Transverse colon (tissue), 4 donors: Measurements from ENCODE around the gene ZSWIM4. TPM values are rescaled to one million over a fixed set of nuclear protein-coding genes. Genes with fewer than 3 reads are reported as not detected.

ENCODE experiments used
- DNase-seq: peaks from one replicate; pipeline ENCODE4 v3.0.0-alpha.2; 2019
- H3K27ac ChIP-seq, 4 donors: fragments of 200-600 bp; sonication (generic); 2 replicates each; pipeline ENCODE4 v1.5.1; 2016 to 2018; ENCODE audit warnings: inconsistent platforms in 4 of 4
- H3K27me3 ChIP-seq: fragments of 200-600 bp; sonication (generic); 2 replicates; pipeline ENCODE4 v1.5.1; 2017; ENCODE audit warnings: inconsistent platforms
- H3K36me3 ChIP-seq, 4 donors: fragments of 200-600 bp; sonication (generic); 2 replicates each; pipeline ENCODE4 v1.5.1; 2017 to 2019; ENCODE audit warnings: inconsistent platforms in 4 of 4
- H3K4me1 ChIP-seq, 4 donors: fragments of 200-600 bp; sonication (generic); 2 replicates each; pipeline ENCODE4 v1.5.1; 2017 to 2020; ENCODE audit warnings: inconsistent platforms in 4 of 4
- H3K4me3 ChIP-seq, 4 donors: fragments of 200-600 bp; sonication (generic); 1 replicate in 1 of 4; 2 replicates in 3 of 4; pipeline versions ENCODE4 v1.5.1 to v1.6.1; 2017 to 2019; ENCODE audit warnings: inconsistent platforms in 4 of 4
- H3K9me3 ChIP-seq, 2 donors: fragments of 200-600 bp; sonication (generic); 2 replicates each; pipeline ENCODE4 v1.5.1; 2017 to 2019; ENCODE audit warnings: inconsistent platforms in 2 of 2
- CTCF ChIP-seq, 5 experiments: fragments of 200-600 bp in 3 of 5; fragments of 450-650 bp in 2 of 5; sonication (generic) in 3 of 5; IDR thresholded peaks; 1 replicate in 2 of 5; 2 replicates in 3 of 5; pipeline ENCODE4 v1.5.1; 2016 to 2017; ENCODE audit warnings: antibody characterized with exemption in 5 of 5, inconsistent platforms in 3 of 5, mild to moderate bottlenecking in 2 of 5, moderate library complexity in 1 of 5
- EP300 ChIP-seq: sonication (generic); formaldehyde crosslinking; IDR thresholded peaks from one replicate; pipeline ENCODE4 v1.6.1; 2017; ENCODE audit warnings: antibody characterized with exemption, low read depth
- POLR2A ChIP-seq: fragments of 450-650 bp; IDR thresholded peaks from one replicate; pipeline ENCODE4 v1.6.1; 2016; ENCODE audit warnings: antibody characterized with exemption, mild to moderate bottlenecking, moderate library complexity
- POLR2AphosphoS5 ChIP-seq, 3 donors: sonication (generic); formaldehyde crosslinking; IDR thresholded peaks; one replicate each; pipeline ENCODE4 v1.6.1; 2016; ENCODE audit warnings: antibody characterized with exemption in 3 of 3
- WGBS, 2 donors: methylation state at CpG; one replicate each; pipeline ENCODE4 v1.1.5; 2018; ENCODE audit warnings: low coverage in 1 of 2; 5-methylcytosine and 5-hydroxymethylcytosine counted together
- in situ Hi-C, 4 donors: fragments of 200-750 bp; cut with MboI; loops; one replicate each; pipeline versions ENCODE4 v1.15.0 to v1.15.1; 2017; ENCODE audit warnings: low sequenced_read_pairs in 3 of 4, low pct_ligation_motif_present in 1 of 4, low pct_unique_long_range_greater_than_20kb in 1 of 4
- intact Hi-C: fragments of 100-400 bp; cut with DNase I; formaldehyde crosslinking; loops from one replicate; pipeline ENCODE4 v1.15.1; 2023; ENCODE audit warnings: low total_unique reads
- total RNA-seq, 4 donors: library from RNA; depleted of rRNA; stranded (reverse); fragments of >200 nt; gene quantifications; one replicate each; pipeline ENCODE4 v1.1.0, GENCODE V29; 2016

ZSWIM4 gene
- total RNA-seq, 4 donors from 2014 or later, result 2.3 to 5.1 (median 2.9) TPM

DNA sequence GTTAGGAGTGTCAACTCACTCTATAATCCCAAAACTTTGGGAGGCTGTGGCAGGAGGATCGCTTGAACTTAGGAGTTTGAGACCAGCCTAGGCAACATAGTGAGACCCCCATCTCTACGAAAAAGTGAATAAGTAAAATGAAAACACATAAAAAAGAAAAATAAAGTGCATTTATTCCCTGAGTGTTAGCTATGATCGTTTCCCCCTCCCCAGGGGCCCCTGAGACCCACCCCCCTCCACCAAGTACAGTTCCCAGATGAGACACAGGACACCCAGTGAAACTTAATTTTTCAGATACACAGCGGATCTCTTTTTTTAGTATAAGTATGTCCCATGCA lies 53.1 kb downstream of the ZSWIM4 start:
- intact Hi-C loops (loop anchor here (5.0 kb wide), 1 partner anchor 56 kb away; no protein-coding TSS in a partner anchor), in situ Hi-C loops (no loop called here)
- H3K36me3 ChIP-seq, result no peaks in the 10 kb centered on the region
- no peak overlapping the region for H3K4me3 ChIP-seq
- TF ChIP-seq CTCF (IDR thresholded peaks at IDR 0.05), result no peak
- TF ChIP-seq POLR2AphosphoS5 (IDR thresholded peaks at IDR 0.05), result no peak
- no peak for TF ChIP-seq POLR2A
- no peak for TF ChIP-seq EP300
- peaks cover 45 to 70% (median 54%) of the 10 kb centered on the region in 4 donors for H3K4me1 ChIP-seq
- DNase-seq, result no peak
- WGBS, 2 donors, result 71 to 75% methylated on average over 3 to 4 of the region's 4 CpGs
- H3K27ac ChIP-seq, result peak overlapping the region; percentile 99 to 100 (median 100)
- no peaks in the 10 kb centered on the region for H3K27me3 ChIP-seq
- no peaks in the 10 kb centered on the region for H3K9me3 ChIP-seq

GRCh38 chr19:13848798-13849676 lies 53.8 kb downstream of the ZSWIM4 start:
- Histone ChIP-seq H3K27me3 (no peaks in the 10 kb centered on the region), H3K4me1 (peaks cover 38 to 63% (median 50%) of the 10 kb centered on the region in 4 donors), H3K4me3 (no peak overlapping the region), H3K36me3 (no peaks in the 10 kb centered on the region), H3K27ac (peak overlapping the region; percentile 99 to 100 (median 100)), H3K9me3 (no peaks in the 10 kb centered on the region)
- intact Hi-C loops (loop anchor here (5.0 kb wide), 1 partner anchor 57 kb away; no protein-coding TSS in a partner anchor), in situ Hi-C loops (no loop called here)
- no peak for DNase-seq
- 63 to 68% methylated on average over 3 to 14 of the region's 16 CpGs for WGBS, 2 donors
- TF ChIP-seq CTCF (IDR thresholded peaks at IDR 0.05) (no peak), EP300 (no peak), POLR2A (no peak), POLR2AphosphoS5 (IDR thresholded peaks at IDR 0.05) (no peak)

DNA sequence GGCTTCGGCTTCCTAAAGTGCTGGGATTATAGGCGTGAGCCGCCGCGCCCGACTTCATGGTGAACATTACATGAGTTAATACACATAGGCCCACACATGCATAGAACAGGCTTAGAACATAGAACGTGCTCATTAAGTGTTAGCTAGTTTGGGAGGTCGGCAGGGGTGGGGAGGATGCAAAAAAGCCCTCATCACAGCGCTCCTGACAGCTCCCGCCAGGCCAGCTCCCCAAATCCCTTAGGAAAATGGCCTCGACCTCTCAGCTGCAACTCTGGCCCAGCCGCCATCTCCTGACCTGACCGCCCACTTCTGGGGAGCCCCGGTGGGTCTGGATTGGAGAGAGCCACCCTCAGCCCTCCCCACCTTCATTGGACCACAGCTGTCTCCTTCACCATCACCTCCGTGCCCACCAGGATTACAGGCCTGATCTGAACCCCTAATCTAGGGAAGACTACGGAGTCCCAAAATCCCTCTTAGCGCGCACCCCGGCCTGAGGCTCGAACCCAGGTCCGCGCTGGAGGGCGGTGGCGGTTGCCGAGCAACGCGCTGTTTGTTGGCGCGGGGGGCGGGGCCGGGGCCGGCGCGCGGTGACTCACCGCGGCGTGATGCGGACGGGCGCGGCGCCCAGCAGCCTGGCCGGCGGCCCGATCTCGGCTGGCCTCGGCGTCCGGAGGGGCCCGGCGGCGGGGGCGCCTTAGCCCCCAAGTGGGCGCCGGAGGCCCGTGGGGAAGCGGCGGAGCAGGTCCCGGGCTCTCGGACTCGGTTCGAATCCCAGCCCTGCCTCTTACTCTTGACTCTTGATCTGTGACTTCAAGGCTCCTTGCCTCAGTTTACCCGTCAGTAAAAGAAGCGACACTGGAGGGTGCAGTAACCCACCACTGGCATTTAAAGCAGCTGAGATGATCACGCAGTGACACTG lies 55.0 kb downstream of the ZSWIM4 start:
- no peaks in the 10 kb centered on the region for H3K36me3 ChIP-seq
- peak overlapping the region in 3 of 4 donors; percentile 32 to 49 (median 35) for H3K4me3 ChIP-seq
- intact Hi-C loops (loop anchor here (5.0 kb wide), 1 partner anchor 58 kb away; no protein-coding TSS in a partner anchor), in situ Hi-C loops (loop anchor here in 3 of 4 donors (25.0 kb wide), 3 partner anchors 88 to 263 kb away; partner anchors contain the start of genes C19orf53 (in 1 of the 3) and MRI1 (in 1 of the 3))
- peak overlapping the region; percentile 99 to 100 (median 100) for H3K27ac ChIP-seq
- H3K27me3 ChIP-seq, result no peaks in the 10 kb centered on the region
- 25 to 44% methylated on average over 5 to 36 of the region's 66 CpGs for WGBS, 2 donors
- H3K4me1 ChIP-seq, result peaks cover 38 to 67% (median 50%) of the 10 kb centered on the region in 4 donors
- peak in 2 of 3 donors; percentile 18 to 66 for TF ChIP-seq POLR2AphosphoS5 (IDR thresholded peaks at IDR 0.05)
- TF ChIP-seq EP300, result peak; percentile 40
- no peak for TF ChIP-seq CTCF (IDR thresholded peaks at IDR 0.05)
- peak; percentile 64 for TF ChIP-seq POLR2A
- DNase-seq, result peak; percentile 86
- no peaks in the 10 kb centered on the region for H3K9me3 ChIP-seq
